AG09319 (cell line): ENCODE measurements around the gene HNRNPH3.
A peak's percentile ranks its signal among the peaks of the same experiment; 100 is the strongest.
"Not testable (repeated sequence)": the region's sequence is repeated elsewhere in the genome, so short reads cannot be mapped to it uniquely, and the experiment has no call there.

Source experiments
- DNase-seq: peaks from one replicate; pipeline ENCODE4 v3.0.0-alpha.2; 2010; ENCODE audit warnings: low read depth; ENCODE audit errors: extremely low read depth
- TF ChIP-seq, protein P1 (sequence below): IDR thresholded peaks from 2 replicates; pipeline ENCODE4 v1.5.1; 2011; ENCODE audit warnings: low read depth, mild to moderate bottlenecking, inconsistent platforms, low read length, moderate library complexity

Gene HNRNPH3

GRCh38 chr10:68318331-68319059, 13.4 kb upstream of the HNRNPH3 start:
- TF ChIP-seq, protein P1, sequence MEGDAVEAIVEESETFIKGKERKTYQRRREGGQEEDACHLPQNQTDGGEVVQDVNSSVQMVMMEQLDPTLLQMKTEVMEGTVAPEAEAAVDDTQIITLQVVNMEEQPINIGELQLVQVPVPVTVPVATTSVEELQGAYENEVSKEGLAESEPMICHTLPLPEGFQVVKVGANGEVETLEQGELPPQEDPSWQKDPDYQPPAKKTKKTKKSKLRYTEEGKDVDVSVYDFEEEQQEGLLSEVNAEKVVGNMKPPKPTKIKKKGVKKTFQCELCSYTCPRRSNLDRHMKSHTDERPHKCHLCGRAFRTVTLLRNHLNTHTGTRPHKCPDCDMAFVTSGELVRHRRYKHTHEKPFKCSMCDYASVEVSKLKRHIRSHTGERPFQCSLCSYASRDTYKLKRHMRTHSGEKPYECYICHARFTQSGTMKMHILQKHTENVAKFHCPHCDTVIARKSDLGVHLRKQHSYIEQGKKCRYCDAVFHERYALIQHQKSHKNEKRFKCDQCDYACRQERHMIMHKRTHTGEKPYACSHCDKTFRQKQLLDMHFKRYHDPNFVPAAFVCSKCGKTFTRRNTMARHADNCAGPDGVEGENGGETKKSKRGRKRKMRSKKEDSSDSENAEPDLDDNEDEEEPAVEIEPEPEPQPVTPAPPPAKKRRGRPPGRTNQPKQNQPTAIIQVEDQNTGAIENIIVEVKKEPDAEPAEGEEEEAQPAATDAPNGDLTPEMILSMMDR: no peak
- DNase-seq: no peak

DNA sequence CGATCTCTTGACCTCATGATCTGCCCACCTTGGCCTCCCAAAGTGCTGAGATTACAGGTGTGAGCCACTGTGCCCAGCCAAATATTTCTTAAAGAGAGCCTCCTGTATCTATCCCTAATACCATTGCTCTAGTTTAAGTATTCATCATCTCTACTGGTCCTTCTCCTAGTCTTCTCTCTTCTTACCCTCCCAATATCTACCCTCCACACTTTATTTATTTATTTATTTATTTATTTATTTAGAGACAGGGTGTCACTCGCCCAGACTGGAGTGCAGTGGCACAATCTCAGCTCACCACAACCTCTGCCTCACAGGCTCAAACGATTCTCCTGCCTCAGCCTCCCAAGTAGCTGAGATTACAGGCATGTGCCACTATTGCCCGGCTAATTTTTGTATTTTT, 7.5 kb upstream of the HNRNPH3 start:
- not testable (repeated sequence) for DNase-seq

DNA sequence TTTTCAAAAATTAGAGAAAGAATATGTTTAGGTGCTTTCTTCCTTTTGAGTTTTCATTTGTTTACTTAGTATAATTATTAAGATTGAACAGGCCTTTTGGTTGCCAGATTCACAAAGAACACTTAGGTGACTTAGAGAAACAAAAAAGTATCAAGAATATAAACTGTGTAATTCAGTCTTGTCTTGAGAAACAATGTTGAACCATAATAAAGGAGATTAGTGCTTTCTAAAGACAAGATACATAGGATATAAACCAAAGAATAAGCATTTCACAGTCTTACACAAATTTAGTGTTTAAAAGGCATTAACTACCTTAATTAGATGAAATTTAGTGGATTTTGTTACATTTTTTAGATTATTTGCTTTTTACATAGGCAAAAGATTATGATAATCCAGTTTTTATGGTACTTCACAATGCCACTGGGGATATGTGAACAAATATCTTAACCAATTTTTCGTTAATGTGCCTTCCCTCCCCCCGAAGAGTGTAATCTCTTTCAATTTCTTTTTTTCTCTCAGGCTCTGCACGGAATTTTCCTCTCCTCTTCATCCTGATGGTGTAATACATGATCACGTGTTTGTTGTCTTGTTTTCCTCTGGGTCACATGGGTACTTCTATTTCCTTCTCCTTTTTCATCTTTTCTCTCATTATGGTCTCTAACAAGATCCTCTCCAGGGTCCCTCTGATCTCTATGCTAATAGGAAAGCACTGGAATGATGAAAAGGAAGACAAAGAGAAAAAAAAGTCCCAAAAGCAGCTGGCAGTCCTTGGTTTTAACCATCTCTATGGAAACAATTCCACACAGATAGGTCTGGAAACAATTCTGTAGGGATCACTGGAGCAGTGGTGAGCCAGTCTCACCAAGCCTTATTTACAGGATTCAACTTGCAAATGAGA, 3.7 kb upstream of the HNRNPH3 start:
- peak; percentile 59 for DNase-seq
- TF ChIP-seq, protein P1: no peak

- TF ChIP-seq, protein P1: no peak
- DNase-seq: no peak
Observed at GRCh38 chr10:68329506-68329861, 2.4 kb upstream of the HNRNPH3 start.

- TF ChIP-seq, protein P1: no peak
- DNase-seq: no peak
Observed at GRCh38 chr10:68330852-68331454, 911 bp upstream of the HNRNPH3 start.

GRCh38 chr10:68332259-68333057, 594 bp downstream of the HNRNPH3 start, which contains the start of gene PBLD:
PBLD (minus strand) TSS chr10:68332928; CDS start chr10:68306844, 26,084 bp downstream.
- DNase-seq: peak; percentile 48
- TF ChIP-seq, protein P1: peak; percentile 54

DNA sequence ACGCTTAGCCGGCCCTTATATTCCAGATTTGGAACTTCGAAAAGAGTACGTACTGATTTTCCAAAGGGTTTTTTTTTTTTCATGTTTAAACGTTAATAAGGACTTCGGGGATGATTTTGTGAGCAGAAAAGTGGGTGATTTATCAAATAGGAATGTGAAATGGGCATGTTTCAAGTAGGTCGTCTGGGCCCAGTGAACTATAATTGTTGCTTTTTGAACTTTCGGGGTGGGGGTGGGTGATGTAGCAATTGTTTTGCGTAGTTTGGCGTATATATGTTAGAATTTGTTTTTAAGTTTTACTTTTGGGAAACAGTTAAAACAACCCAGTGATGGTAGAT, 1.2 kb downstream of the HNRNPH3 start:
- TF ChIP-seq, protein P1: no peak
- no peak for DNase-seq
